ENCODE data around the gene ELMO3.
A peak's percentile ranks its signal among the peaks of the same experiment; 100 is the strongest.

ELMO3 gene, protein sequence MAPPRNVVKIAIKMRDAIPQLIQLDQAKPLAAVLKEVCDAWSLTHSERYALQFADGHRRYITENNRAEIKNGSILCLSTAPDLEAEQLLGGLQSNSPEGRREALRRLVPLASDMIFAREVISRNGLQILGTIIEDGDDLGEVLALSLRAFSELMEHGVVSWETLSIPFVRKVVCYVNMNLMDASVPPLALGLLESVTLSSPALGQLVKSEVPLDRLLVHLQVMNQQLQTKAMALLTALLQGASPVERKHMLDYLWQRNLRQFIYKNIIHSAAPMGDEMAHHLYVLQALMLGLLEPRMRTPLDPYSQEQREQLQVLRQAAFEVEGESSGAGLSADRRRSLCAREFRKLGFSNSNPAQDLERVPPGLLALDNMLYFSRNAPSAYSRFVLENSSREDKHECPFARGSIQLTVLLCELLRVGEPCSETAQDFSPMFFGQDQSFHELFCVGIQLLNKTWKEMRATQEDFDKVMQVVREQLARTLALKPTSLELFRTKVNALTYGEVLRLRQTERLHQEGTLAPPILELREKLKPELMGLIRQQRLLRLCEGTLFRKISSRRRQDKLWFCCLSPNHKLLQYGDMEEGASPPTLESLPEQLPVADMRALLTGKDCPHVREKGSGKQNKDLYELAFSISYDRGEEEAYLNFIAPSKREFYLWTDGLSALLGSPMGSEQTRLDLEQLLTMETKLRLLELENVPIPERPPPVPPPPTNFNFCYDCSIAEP

GRCh38 chr16:67199011-67199807 lies at the start of gene ELMO3:
Gene ELMO3, plus strand, starts transcription at chr16:67199131. Its CDS starts 196 bp downstream, at chr16:67199327.
- CTCF ChIA-PET, result interaction anchor here (0.7 to 2.2 kb wide), 3 partner anchors 9 to 26 kb away, joined by 3 to 7 read pairs (median 4); no protein-coding TSS in a partner anchor

DNA sequence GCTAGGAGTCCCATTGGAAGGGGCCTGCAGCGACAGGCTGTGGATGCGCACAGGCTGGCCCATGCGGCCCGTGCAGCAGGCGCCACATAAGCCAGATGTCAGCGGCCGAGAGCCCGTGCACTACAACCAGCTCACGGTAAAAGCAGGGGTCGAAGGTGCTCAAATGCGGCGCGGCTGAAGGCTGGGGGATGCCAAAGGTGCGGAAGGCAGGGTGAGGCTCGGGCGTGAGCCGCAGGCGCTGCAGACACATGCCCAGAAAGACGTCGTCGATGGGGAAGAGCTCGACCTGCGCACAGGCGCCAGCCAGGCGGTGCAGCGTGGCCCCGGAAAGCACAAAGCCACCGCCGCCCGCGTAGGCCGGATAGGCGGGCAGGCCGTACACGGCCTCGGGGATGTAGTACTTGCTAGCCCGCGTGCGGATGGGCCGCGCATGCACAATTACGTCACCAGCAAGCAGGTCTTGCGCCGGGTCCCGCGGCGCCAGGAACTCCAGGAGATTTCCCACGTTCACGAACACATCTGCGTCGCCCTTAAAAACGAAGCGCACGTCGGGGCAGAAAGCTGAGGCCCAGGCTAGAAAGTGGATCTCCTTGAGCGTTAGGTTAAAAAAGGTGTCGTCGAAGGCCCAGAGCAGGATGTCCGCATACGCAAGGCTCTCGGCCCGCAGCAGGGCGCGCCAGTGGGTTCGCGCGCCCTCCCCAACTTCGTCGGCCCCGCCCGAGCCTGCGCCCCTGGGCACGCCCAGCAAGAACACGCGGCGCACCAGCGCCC lies 49.5 kb upstream of the ELMO3 start:
- CTCF ChIA-PET, result interaction anchor here (0.7 to 1.4 kb wide), 3 partner anchors 46 to 570 kb away, joined by 3 to 5 read pairs (median 3); partner anchors contain the start of gene CMTM2

More at GRCh38 chr16:67199011-67199807, at the start of gene ELMO3:
- POLR2A ChIA-PET, result interaction anchor here (0.6 to 2.1 kb wide), 5 partner anchors 8 to 87 kb away, joined by 3 to 11 read pairs (median 3); partner anchors contain the start of gene TMEM208
- TF ChIP-seq ZNF37A (tag by site-specific recombination; IDR thresholded peaks at IDR 0.05) (no peak), KLF8 (tag by site-specific recombination; IDR thresholded peaks at IDR 0.05) (peak; percentile 59; the same call in 1 of the 2 replicates), KLF1 (tag by site-specific recombination; IDR thresholded peaks at IDR 0.05) (peak; percentile 59)
- Histone ChIP-seq H3K4me3 (ENCODE audit: low read depth, low read length) (no peak within 1 kb of the TSS), H3K4me1 (ENCODE audit: control insufficient read depth, insufficient read depth, low read length) (no peaks in the 10 kb centered on the region), H3K27ac (ENCODE audit: extremely low read depth, low read depth, low read length) (no peak within 1 kb of the TSS), H3K36me3 (ENCODE audit: control insufficient read depth in 2 of 2, insufficient read depth in 1 of 2, low read length in 2 of 2) (peaks cover 7 to 89% of the 10 kb centered on the region in 2 experiments; a peak in 2 of 3 replicates), H3K9me3 (ENCODE audit: control insufficient read depth, insufficient read depth, low read depth, low read length) (no peaks in the 10 kb centered on the region)

GRCh38 chr16:67150047-67150832 lies 48.7 kb upstream of the ELMO3 start:
- POLR2A ChIA-PET, result interaction anchor here (0.8 kb wide), 1 partner anchor 34 kb away, joined by 3 read pairs; no protein-coding TSS in a partner anchor
- no peaks in the 10 kb centered on the region for H3K9me3 ChIP-seq (ENCODE audit: control insufficient read depth, insufficient read depth, low read depth, low read length)
- CTCF ChIA-PET, result interaction anchor here (0.7 to 1.4 kb wide), 2 partner anchors 46 to 164 kb away, joined by 3 read pairs; no protein-coding TSS in a partner anchor
- H3K36me3 ChIP-seq (ENCODE audit: control insufficient read depth in 2 of 2, insufficient read depth in 1 of 2, low read length in 2 of 2), result peaks cover 0 to 45% of the 10 kb centered on the region in 2 experiments; a peak in 1 of 3 replicates
- 0 out of 2 replicates have a peak, but pooled peaks cover 3% of the 10 kb centered on the region for H3K4me1 ChIP-seq (ENCODE audit: control insufficient read depth, insufficient read depth, low read length)
- H3K27ac ChIP-seq (ENCODE audit: extremely low read depth, low read depth, low read length), result no peak overlapping the region
- H3K4me3 ChIP-seq (ENCODE audit: low read depth, low read length), result peak overlapping the region; percentile 31
- TF ChIP-seq ZNF132 (tag by site-specific recombination; IDR thresholded peaks at IDR 0.05; ENCODE audit: borderline replicate concordance) (no peak), GLIS1 (tag by site-specific recombination; IDR thresholded peaks at IDR 0.05) (peak; percentile 45; the same call in 1 of the 2 replicates), ZNF658 (tag by site-specific recombination; IDR thresholded peaks at IDR 0.05) (no peak), ZNF239 (tag by site-specific recombination; IDR thresholded peaks at IDR 0.05) (no peak), ZFP37 (tag by site-specific recombination; IDR thresholded peaks at IDR 0.05) (no peak), ZNF404 (tag by site-specific recombination; IDR thresholded peaks at IDR 0.05) (no peak), YY2 (tag by site-specific recombination; IDR thresholded peaks at IDR 0.05) (no peak), KLF9 (tag by site-specific recombination; IDR thresholded peaks at IDR 0.05; ENCODE audit: low read depth) (peak; percentile 72), ZNF610 (tag by site-specific recombination; IDR thresholded peaks at IDR 0.05; ENCODE audit: borderline replicate concordance) (no peak), ZNF777 (tag by site-specific recombination; IDR thresholded peaks at IDR 0.05; ENCODE audit: borderline replicate concordance) (no peak), ZFP41 (tag by site-specific recombination; IDR thresholded peaks at IDR 0.05; ENCODE audit: borderline replicate concordance) (no peak), OVOL3 (tag by site-specific recombination; IDR thresholded peaks at IDR 0.05) (no peak)
- TF ChIP-seq, protein P1, sequence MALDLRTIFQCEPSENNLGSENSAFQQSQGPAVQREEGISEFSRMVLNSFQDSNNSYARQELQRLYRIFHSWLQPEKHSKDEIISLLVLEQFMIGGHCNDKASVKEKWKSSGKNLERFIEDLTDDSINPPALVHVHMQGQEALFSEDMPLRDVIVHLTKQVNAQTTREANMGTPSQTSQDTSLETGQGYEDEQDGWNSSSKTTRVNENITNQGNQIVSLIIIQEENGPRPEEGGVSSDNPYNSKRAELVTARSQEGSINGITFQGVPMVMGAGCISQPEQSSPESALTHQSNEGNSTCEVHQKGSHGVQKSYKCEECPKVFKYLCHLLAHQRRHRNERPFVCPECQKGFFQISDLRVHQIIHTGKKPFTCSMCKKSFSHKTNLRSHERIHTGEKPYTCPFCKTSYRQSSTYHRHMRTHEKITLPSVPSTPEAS (tag by site-specific recombination; IDR thresholded peaks at IDR 0.05), result no peak
- TF ChIP-seq, protein P2, sequence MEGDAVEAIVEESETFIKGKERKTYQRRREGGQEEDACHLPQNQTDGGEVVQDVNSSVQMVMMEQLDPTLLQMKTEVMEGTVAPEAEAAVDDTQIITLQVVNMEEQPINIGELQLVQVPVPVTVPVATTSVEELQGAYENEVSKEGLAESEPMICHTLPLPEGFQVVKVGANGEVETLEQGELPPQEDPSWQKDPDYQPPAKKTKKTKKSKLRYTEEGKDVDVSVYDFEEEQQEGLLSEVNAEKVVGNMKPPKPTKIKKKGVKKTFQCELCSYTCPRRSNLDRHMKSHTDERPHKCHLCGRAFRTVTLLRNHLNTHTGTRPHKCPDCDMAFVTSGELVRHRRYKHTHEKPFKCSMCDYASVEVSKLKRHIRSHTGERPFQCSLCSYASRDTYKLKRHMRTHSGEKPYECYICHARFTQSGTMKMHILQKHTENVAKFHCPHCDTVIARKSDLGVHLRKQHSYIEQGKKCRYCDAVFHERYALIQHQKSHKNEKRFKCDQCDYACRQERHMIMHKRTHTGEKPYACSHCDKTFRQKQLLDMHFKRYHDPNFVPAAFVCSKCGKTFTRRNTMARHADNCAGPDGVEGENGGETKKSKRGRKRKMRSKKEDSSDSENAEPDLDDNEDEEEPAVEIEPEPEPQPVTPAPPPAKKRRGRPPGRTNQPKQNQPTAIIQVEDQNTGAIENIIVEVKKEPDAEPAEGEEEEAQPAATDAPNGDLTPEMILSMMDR (tag by site-specific recombination; IDR thresholded peaks at IDR 0.05), result no peak
- TF ChIP-seq, protein P3, sequence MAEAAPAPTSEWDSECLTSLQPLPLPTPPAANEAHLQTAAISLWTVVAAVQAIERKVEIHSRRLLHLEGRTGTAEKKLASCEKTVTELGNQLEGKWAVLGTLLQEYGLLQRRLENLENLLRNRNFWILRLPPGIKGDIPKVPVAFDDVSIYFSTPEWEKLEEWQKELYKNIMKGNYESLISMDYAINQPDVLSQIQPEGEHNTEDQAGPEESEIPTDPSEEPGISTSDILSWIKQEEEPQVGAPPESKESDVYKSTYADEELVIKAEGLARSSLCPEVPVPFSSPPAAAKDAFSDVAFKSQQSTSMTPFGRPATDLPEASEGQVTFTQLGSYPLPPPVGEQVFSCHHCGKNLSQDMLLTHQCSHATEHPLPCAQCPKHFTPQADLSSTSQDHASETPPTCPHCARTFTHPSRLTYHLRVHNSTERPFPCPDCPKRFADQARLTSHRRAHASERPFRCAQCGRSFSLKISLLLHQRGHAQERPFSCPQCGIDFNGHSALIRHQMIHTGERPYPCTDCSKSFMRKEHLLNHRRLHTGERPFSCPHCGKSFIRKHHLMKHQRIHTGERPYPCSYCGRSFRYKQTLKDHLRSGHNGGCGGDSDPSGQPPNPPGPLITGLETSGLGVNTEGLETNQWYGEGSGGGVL (tag by site-specific recombination; IDR thresholded peaks at IDR 0.05), result 0 out of 2 replicates have a peak, but pooled peaks have one; percentile 34

More for the DNA sequence above, 49.5 kb upstream of the ELMO3 start:
- POLR2A ChIA-PET, result interaction anchor here (0.6 kb wide), 1 partner anchor 264 kb away, joined by 5 read pairs; no protein-coding TSS in a partner anchor
- no peak overlapping the region for H3K27ac ChIP-seq (ENCODE audit: extremely low read depth, low read depth, low read length)
- no peaks in the 10 kb centered on the region for H3K9me3 ChIP-seq (ENCODE audit: control insufficient read depth, insufficient read depth, low read depth, low read length)
- H3K4me3 ChIP-seq (ENCODE audit: low read depth, low read length), result no peak overlapping the region
- 0 out of 2 replicates have a peak, but pooled peaks cover 3% of the 10 kb centered on the region for H3K4me1 ChIP-seq (ENCODE audit: control insufficient read depth, insufficient read depth, low read length)
- TF ChIP-seq ZNF184 (tag by site-specific recombination; IDR thresholded peaks at IDR 0.05) (no peak), ZFP3 (tag by site-specific recombination; IDR thresholded peaks at IDR 0.05; ENCODE audit: low read depth) (0 out of 2 replicates have a peak, but pooled peaks have one; percentile 3), ZNF221 (tag by site-specific recombination; IDR thresholded peaks at IDR 0.05; ENCODE audit: borderline replicate concordance) (no peak)
- H3K36me3 ChIP-seq (ENCODE audit: control insufficient read depth in 2 of 2, insufficient read depth in 1 of 2, low read length in 2 of 2), result peaks cover 0 to 52% of the 10 kb centered on the region in 2 experiments; a peak in 1 of 3 replicates
